Gastroesophageal sphincter (tissue), 4 donors: ENCODE measurements around the gene VEPH1. TPM values are rescaled to one million over a fixed set of nuclear protein-coding genes. Genes with fewer than 3 reads are reported as not detected.

Experiments used
- ATAC-seq: fragments of 150-250 bp; one replicate; pipeline ENCODE4 v1.9.1; 2016; ENCODE audit warnings: mild to moderate bottlenecking, moderate library complexity
- H3K27ac ChIP-seq, 4 donors: fragments of 200-600 bp; sonication (generic) in 3 of 4; 1 replicate in 3 of 4; 2 replicates in 1 of 4; pipeline ENCODE4 v1.5.1; 2016 to 2019
- H3K27me3 ChIP-seq: fragments of 200-600 bp; sonication (generic); one replicate; pipeline ENCODE4 v1.5.1; 2019
- H3K36me3 ChIP-seq, 2 donors: fragments of 200-600 bp; sonication (generic); one replicate each; pipeline ENCODE4 v1.5.1; 2019; ENCODE audit warnings: control low read depth in 1 of 2
- H3K4me1 ChIP-seq, 3 donors: fragments of 200-600 bp; sonication (generic); 1 replicate in 2 of 3; 2 replicates in 1 of 3; pipeline ENCODE4 v1.5.1; 2016 to 2019; ENCODE audit warnings: control low read depth in 2 of 3
- H3K4me3 ChIP-seq, 2 donors: fragments of 200-600 bp; sonication (generic); one replicate each; pipeline ENCODE4 v1.5.1; 2019; ENCODE audit warnings: mild to moderate bottlenecking in 1 of 2, moderate library complexity in 1 of 2
- H3K9me3 ChIP-seq, 3 donors: fragments of 200-600 bp; sonication (generic); one replicate each; pipeline ENCODE4 v1.5.1; 2017 to 2019; ENCODE audit warnings: control low read depth in 2 of 3
- EP300 ChIP-seq: sonication (generic); formaldehyde crosslinking; IDR thresholded peaks from one replicate; pipeline ENCODE4 v1.6.1; 2017; ENCODE audit warnings: antibody characterized with exemption, mild to moderate bottlenecking
- POLR2A ChIP-seq, 2 donors: fragments of 450-650 bp; IDR thresholded peaks; one replicate each; pipeline ENCODE4 v1.6.1; 2017; ENCODE audit warnings: antibody characterized with exemption in 2 of 2, mild to moderate bottlenecking in 2 of 2, moderate library complexity in 1 of 2
- POLR2AphosphoS5 ChIP-seq: sonication (generic); formaldehyde crosslinking; IDR thresholded peaks from one replicate; pipeline ENCODE4 v1.6.1; 2017; ENCODE audit warnings: antibody characterized with exemption
- WGBS, 2 donors: methylation state at CpG; one replicate each; pipeline ENCODE4 v1.1.5; 2018; ENCODE audit warnings: low coverage in 1 of 2; 5-methylcytosine and 5-hydroxymethylcytosine counted together
- total RNA-seq, 4 donors: library from RNA; depleted of rRNA; stranded (reverse); fragments of >200 nt; gene quantifications; one replicate each; pipeline ENCODE4 v1.1.0, GENCODE V29; 2016
- TF ChIP-seq, protein P1 (sequence below), 4 experiments: fragments of 200-600 bp in 2 of 4; fragments of 450-650 bp in 2 of 4; sonication (generic) in 1 of 4; IDR thresholded peaks; one replicate each; pipeline ENCODE4 v1.5.1; 2017 to 2019; ENCODE audit warnings: antibody characterized with exemption in 4 of 4, mild to moderate bottlenecking in 2 of 4, moderate library complexity in 2 of 4

Gene VEPH1
- total RNA-seq, 4 donors from 2014 or later = 0.62 to 2.3 (median 1.7) TPM

DNA sequence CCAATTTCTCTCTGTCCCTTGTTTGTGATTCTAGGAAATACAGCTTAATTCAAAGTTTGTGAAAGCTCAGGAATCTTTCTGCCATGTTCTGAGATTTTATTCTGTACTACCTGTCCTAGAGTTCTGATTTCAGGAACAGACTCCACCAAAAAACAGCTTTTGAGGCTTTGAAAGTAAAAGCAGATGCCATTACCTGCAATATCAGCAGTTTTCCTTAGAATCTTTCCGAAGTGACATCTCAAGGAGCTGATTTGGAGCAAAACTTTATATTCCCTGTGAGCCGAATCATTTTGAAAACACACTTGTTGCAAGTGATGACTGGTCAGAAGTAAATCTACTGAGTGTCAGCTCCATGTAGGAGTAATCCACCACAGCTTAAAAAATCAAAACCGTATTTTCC is 284.0 kb downstream of the VEPH1 start:
- no peak for ATAC-seq
- no peak for TF ChIP-seq POLR2A (IDR thresholded peaks at IDR 0.05)
- TF ChIP-seq POLR2AphosphoS5 = no peak
- TF ChIP-seq, protein P1, sequence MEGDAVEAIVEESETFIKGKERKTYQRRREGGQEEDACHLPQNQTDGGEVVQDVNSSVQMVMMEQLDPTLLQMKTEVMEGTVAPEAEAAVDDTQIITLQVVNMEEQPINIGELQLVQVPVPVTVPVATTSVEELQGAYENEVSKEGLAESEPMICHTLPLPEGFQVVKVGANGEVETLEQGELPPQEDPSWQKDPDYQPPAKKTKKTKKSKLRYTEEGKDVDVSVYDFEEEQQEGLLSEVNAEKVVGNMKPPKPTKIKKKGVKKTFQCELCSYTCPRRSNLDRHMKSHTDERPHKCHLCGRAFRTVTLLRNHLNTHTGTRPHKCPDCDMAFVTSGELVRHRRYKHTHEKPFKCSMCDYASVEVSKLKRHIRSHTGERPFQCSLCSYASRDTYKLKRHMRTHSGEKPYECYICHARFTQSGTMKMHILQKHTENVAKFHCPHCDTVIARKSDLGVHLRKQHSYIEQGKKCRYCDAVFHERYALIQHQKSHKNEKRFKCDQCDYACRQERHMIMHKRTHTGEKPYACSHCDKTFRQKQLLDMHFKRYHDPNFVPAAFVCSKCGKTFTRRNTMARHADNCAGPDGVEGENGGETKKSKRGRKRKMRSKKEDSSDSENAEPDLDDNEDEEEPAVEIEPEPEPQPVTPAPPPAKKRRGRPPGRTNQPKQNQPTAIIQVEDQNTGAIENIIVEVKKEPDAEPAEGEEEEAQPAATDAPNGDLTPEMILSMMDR (IDR thresholded peaks at IDR 0.05) = no peak
- no peak for TF ChIP-seq EP300
- Histone ChIP-seq H3K4me1 (no peaks in the 10 kb centered on the region), H3K27ac (no peak overlapping the region), H3K4me3 (no peak overlapping the region), H3K9me3 (no peaks in the 10 kb centered on the region), H3K36me3 (no peaks in the 10 kb centered on the region), H3K27me3 (no peaks in the 10 kb centered on the region)
- 87 to 91% methylated on average over 3 of the region's 3 CpGs for WGBS, 2 donors

Other genes with a start within 250 kb of the VEPH1 start
- gene PTX3, start 66.6 kb downstream of the VEPH1 start, total RNA-seq = 100 to 1,000 TPM in 1 of 4 donors, 1 to 10 TPM in 3; 2.0 to 140 (median 5.7) TPM